HL-60/S4 treated with phorbol 12-myristate 13-acetate at 8.2 ng/mL for 4 days and 3 days (cell line): ENCODE data around the gene SIN3A.

ENCODE experiments used
- in situ Hi-C: fragments of 300-500 bp; cut with MboI; formaldehyde crosslinking; loops from 2 replicates; pipeline ENCODE4 v1.15.0; 2022; ENCODE audit warnings: low sequenced_read_pairs

The SIN3A gene

GRCh38 chr15:75358771-75359536 is 92.5 kb downstream of the SIN3A start:
- in situ Hi-C loops, result no loop called here

DNA sequence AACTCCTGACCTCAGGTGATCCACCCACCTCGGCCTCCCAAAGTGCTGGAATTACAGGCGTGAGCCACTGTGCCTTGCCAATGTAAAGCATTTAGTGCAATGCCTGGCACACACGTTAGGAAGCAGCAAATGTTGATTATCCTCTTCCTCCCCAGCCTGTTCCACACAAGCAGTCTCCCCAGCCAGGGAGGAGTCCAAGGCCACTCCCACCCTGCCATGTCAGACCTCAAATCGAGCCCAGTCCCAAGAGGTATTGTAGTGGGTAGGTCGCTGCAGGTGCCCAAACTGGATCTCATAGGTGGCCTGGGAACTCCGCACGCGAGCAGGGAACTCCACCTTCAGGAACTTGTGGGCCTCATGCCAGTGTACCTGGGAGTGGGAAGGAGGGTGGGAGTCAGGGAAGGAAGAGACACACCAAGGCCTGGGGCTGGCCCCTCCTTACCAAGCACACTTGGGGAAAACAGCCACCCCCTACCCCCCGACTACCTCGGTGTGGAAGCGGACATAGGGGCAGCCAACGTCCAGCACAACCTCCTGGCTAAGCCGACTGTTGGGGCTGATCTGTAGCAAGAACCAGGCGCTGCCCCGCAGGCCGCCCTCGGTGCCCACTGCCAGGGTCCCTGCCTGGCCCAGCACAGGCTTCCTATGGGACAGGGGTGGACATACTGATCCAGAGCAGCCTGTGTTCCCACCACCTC is 93.4 kb downstream of the SIN3A start:
- in situ Hi-C loops, result no loop called here

DNA sequence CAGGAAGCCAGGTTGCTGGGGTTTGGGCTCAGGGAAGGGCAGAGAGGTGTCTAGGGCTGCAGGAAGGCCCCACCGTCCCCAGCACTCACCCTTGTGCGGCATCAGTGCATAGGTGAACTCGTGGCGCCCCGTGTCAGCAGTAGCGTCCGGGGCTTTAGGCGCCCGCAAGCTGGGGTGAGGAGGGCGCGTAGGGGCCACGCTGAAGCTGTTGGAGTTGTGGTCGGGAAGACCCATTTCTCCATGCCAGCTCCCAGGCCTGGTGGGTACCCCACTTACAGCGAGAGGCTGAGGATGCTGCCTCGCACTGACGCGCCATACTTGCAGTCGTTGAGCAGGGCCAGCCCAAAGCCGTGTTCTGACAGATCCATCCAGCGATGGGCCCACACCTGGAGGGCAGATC is 95.0 kb downstream of the SIN3A start:
- in situ Hi-C loops, result no loop called here

GRCh38 chr15:75356006-75356405 is 95.5 kb downstream of the SIN3A start:
- in situ Hi-C loops, result no loop called here

GRCh38 chr15:75355369-75355768 is 96.1 kb downstream of the SIN3A start:
- in situ Hi-C loops, result no loop called here

- in situ Hi-C loops, result no loop called here
Observed at GRCh38 chr15:75354454-75354853, 97.0 kb downstream of the SIN3A start.

DNA sequence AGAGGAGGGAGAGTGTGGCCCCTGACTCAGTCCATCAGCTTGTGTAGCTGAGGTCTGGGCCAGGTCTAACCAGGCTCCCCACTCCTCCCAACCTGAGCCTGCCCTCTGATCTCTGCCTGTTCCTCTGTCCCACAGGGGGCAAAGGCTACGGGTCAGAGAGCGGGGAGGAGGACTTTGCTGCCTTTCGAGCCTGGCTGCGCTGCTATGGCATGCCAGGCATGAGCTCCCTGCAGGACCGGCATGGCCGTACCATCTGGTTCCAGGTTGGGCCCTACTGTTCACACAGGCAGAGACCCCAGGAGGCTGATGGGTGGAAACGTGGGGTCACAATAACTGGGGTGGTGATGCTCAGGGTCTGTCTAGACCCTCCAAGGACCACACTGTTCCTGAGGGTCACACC is 97.9 kb downstream of the SIN3A start:
- in situ Hi-C loops, result no loop called here

DNA sequence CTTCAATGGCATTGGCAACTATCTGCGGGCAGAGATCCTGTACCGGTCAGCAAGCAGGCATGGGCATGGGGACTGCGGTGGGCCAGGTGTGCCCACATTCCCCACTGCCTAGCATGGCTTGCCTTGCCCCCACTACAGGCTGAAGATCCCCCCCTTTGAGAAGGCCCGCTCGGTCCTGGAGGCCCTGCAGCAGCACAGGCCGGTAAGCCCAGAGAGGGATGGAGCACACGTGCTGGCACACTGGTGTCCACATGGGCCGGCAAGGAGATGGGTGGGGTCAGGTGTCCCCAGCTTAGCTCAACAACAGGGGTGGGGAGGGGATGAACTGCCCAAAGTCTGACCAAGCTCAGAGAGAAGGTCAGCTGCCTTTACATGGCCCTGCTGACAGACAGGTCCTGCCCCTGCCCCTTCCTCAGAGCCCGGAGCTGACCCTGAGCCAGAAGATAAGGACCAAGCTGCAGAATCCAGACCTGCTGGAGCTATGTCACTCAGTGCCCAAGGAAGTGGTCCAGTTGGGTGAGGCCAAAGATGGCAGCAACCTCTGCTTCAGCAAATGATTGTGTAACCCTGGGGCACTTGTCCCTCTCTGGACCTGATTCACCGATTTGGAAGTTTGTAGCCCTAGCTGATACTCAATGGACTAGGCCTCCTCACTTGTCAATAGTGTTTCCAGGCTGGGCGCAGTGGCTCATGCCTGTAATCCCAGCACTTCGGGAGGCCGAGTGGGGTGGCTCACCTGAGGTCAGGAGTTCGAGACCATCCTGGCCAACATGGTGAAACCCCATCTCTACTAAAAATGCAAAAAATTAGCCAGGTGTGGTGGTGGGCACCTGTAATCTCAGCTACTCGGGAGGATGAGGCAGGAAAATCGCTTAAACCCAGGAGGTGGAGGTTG is 99.1 kb downstream of the SIN3A start:
- in situ Hi-C loops, result no loop called here

- in situ Hi-C loops, result no loop called here
Observed at GRCh38 chr15:75350601-75351361, 100.7 kb downstream of the SIN3A start.

DNA sequence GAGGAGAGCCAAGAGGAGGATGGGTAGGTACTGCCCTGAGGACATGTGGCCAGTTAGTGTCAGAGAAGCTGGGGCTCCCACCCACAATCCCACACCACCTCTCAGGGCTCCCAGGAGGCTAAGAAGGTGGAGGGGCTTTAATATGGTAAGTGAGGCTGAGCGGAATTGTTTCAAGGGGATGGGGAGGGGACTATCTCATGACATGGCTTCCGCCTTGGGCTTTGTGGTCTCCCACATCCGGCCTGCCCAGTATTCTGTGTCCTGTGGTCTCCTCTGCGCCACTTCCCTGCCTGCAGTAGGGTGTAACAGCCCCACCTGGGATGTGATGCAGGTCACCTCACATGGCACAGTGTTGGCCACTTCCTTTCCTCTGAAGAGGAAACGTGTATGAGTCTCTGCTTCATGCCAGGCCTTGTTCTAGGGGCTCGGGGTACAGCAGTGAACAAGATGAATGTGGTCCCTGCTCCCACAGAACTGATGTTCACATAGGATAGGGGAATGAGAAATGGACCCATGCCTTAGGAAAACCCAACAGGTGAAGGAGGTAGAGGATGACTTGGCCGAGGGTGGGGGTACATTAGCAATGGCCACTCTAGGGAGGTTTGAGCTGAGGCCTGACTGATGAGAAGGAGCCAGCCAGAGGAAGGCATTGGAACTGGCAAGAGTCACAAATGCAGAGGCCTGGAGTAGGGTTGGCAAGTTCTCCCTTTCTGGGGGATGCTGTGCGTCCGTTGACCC is 101.5 kb downstream of the SIN3A start:
- in situ Hi-C loops, result loop anchor here (25.0 kb wide), 1 partner anchor 113 kb away; no protein-coding TSS in a partner anchor

DNA sequence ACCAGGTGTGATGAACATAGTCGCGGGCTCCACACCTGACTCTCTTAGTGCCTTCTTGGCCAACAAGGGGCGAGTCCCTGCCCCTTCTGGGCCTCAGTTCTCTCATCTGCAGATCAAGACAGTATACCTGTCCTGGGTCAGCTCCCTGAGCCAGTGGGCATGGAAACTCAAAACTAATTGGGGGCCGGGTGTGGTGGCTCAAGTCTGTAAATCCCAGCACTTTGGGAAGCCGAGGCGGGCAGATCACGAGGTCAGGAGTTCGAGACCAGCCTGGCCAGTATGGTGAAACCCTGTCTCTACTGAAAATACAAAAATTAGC is 102.2 kb downstream of the SIN3A start:
- in situ Hi-C loops, result loop anchor here (25.0 kb wide), 1 partner anchor 112 kb away; no protein-coding TSS in a partner anchor

- in situ Hi-C loops, result loop anchor here (25.0 kb wide), 1 partner anchor 111 kb away; no protein-coding TSS in a partner anchor
Observed at GRCh38 chr15:75348562-75349350, 102.7 kb downstream of the SIN3A start.

DNA sequence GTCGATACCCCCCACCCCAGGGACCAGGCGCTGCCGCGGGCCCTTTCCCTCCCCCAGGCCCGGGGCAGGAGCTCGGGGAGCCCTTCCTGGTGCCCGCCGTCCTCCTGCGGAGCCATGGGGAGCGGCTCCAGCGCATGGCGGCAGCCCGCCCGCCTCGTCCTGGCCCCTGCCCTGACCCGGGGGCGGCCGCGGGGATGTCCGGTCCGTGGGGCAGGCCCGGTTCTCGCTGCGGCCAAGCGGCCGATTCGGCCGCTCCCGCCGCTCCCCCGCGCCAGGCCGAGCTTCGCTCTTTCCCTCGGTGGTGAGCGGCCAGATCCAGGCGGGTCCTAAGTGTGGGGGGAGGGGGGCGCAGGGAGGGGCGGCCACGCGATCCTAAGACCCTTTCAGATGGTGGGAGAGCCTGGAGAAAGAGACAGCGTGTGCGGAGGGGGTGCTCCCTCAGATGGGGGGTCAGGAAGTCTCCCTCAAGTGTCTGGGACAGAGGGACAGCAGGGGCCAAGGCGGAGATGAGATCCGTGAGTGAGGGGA is 103.4 kb downstream of the SIN3A start:
- in situ Hi-C loops, result loop anchor here (25.0 kb wide), 1 partner anchor 111 kb away; no protein-coding TSS in a partner anchor

- in situ Hi-C loops, result loop anchor here (25.0 kb wide), 1 partner anchor 110 kb away; no protein-coding TSS in a partner anchor
Observed at GRCh38 chr15:75347222-75348033, 104.1 kb downstream of the SIN3A start.

GRCh38 chr15:75346796-75347221 is 104.7 kb downstream of the SIN3A start, which contains the start of gene NEIL1:
TSS of gene NEIL1 (plus strand) at chr15:75347039. CDS start at chr15:75348906, 1,867 bp downstream.
- in situ Hi-C loops, result loop anchor here (25.0 kb wide), 1 partner anchor 110 kb away; no protein-coding TSS in a partner anchor

DNA sequence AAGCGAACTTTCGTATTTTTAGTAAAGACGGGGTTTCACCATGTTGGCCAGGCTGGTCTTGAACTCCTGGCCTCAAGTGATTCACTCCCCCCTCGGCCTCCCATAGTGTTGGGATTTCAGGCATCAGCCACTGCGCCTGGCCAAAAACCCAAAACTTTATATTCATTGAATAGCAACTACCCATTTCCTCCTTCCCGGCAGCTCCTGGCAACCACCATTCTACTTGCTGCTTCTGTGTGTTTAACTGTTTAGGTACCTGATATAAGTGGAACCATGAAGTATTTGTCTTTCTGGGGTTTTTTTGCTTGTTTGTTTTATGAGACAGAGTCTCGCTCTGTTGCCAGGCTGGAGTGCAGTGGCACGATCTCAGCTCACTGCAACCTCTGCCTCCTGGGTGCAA is 107.5 kb downstream of the SIN3A start:
- in situ Hi-C loops, result loop anchor here (25.0 kb wide), 1 partner anchor 107 kb away; no protein-coding TSS in a partner anchor

DNA sequence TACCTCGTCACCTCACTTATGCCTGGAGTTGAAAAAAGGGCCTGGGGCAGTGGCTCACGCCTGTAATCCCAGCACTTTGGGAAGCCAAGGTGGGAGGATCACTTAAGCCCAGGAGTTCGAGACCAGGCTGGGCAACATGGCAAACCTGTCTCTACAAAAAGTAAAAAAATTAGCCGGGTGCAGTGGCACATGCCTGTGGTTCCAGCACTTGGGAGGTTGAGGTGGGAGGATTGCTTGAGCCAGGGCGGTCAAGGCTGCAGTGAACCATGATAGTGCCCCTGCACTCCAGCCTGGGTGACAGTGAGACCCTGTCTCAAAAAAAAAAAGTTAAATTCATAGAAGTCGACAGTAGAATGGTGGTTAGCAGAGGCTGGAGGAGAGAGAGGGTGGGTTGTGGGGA is 109.3 kb downstream of the SIN3A start:
- in situ Hi-C loops, result loop anchor here (25.0 kb wide), 1 partner anchor 105 kb away; no protein-coding TSS in a partner anchor
